IPS-18a (cell line): ENCODE data around the gene MREG.
"Not testable (repeated sequence)": the region's sequence is repeated elsewhere in the genome, so short reads cannot be mapped to it uniquely, and the experiment has no call there.

Experiments
- H3K27ac ChIP-seq: one replicate; pipeline ENCODE4 v1.5.1; 2013; ENCODE audit warnings: low read length
- H3K27me3 ChIP-seq: one replicate; pipeline ENCODE4 v1.6.1; 2013; ENCODE audit warnings: mild to moderate bottlenecking, low read length; ENCODE audit not compliant: control insufficient read depth, insufficient read depth
- H3K36me3 ChIP-seq: one replicate; pipeline ENCODE4 v1.6.1; 2013; ENCODE audit warnings: low read depth, low read length; ENCODE audit not compliant: control insufficient read depth
- H3K4me1 ChIP-seq: one replicate; pipeline ENCODE4 v1.6.1; 2013; ENCODE audit warnings: low read depth, low read length; ENCODE audit not compliant: control insufficient read depth
- H3K4me3 ChIP-seq: one replicate; pipeline ENCODE4 v1.5.1; 2013; ENCODE audit warnings: low read length
- H3K9ac ChIP-seq: one replicate; pipeline ENCODE4 v1.6.1; 2013; ENCODE audit warnings: mild to moderate bottlenecking, low read length, moderate library complexity
- H3K9me3 ChIP-seq: one replicate; pipeline ENCODE4 v1.6.1; 2013; ENCODE audit warnings: low read depth, low read length; ENCODE audit not compliant: control insufficient read depth

Gene MREG

GRCh38 chr2:215983581-215984351 lies 29.6 kb downstream of the MREG start:
- Histone ChIP-seq H3K4me3 (no peak overlapping the region), H3K4me1 (no peaks in the 10 kb centered on the region), H3K36me3 (no peaks in the 10 kb centered on the region), H3K9ac (no peak overlapping the region), H3K27ac (no peak overlapping the region), H3K27me3 (no peaks in the 10 kb centered on the region), H3K9me3 (no peaks in the 10 kb centered on the region)

- H3K4me1 ChIP-seq, result no peaks in the 10 kb centered on the region
- H3K27ac ChIP-seq, result no peak overlapping the region
- no peak overlapping the region for H3K9ac ChIP-seq
- H3K4me3 ChIP-seq, result no peak overlapping the region
- no peaks in the 10 kb centered on the region for H3K36me3 ChIP-seq
- no peaks in the 10 kb centered on the region for H3K27me3 ChIP-seq
- H3K9me3 ChIP-seq, result no peaks in the 10 kb centered on the region
These were observed 30.9 kb downstream of the MREG start for GRCh38 chr2:215982465-215982875.

GRCh38 chr2:215981115-215981514 lies 32.2 kb downstream of the MREG start:
- Histone ChIP-seq H3K27ac (no peak overlapping the region), H3K36me3 (no peaks in the 10 kb centered on the region), H3K9ac (no peak overlapping the region), H3K9me3 (no peaks in the 10 kb centered on the region), H3K4me3 (no peak overlapping the region), H3K4me1 (no peaks in the 10 kb centered on the region), H3K27me3 (no peaks in the 10 kb centered on the region)

- Histone ChIP-seq H3K36me3 (no peaks in the 10 kb centered on the region), H3K9ac (no peak overlapping the region), H3K4me1 (peaks cover 1% of the 10 kb centered on the region), H3K27me3 (no peaks in the 10 kb centered on the region), H3K9me3 (no peaks in the 10 kb centered on the region), H3K27ac (no peak overlapping the region), H3K4me3 (no peak overlapping the region)
These were observed 33.7 kb downstream of the MREG start for GRCh38 chr2:215979620-215980019.

- no peaks in the 10 kb centered on the region for H3K9me3 ChIP-seq
- no peaks in the 10 kb centered on the region for H3K27me3 ChIP-seq
- no peak overlapping the region for H3K4me3 ChIP-seq
- H3K27ac ChIP-seq, result no peak overlapping the region
- no peaks in the 10 kb centered on the region for H3K36me3 ChIP-seq
- no peak overlapping the region for H3K9ac ChIP-seq
- peaks cover 8% of the 10 kb centered on the region for H3K4me1 ChIP-seq
These were observed 38.5 kb downstream of the MREG start for GRCh38 chr2:215974700-215975429.

GRCh38 chr2:215973954-215974699 lies 39.2 kb downstream of the MREG start:
- Histone ChIP-seq H3K9me3 (no peaks in the 10 kb centered on the region), H3K9ac (no peak overlapping the region), H3K4me3 (no peak overlapping the region), H3K36me3 (no peaks in the 10 kb centered on the region), H3K4me1 (peaks cover 8% of the 10 kb centered on the region), H3K27ac (no peak overlapping the region), H3K27me3 (no peaks in the 10 kb centered on the region)

GRCh38 chr2:215973145-215973792 lies 40.1 kb downstream of the MREG start:
- Histone ChIP-seq H3K27me3 (no peaks in the 10 kb centered on the region), H3K9ac (no peak overlapping the region), H3K4me1 (peaks cover 8% of the 10 kb centered on the region), H3K9me3 (no peaks in the 10 kb centered on the region), H3K27ac (no peak overlapping the region), H3K36me3 (no peaks in the 10 kb centered on the region), H3K4me3 (no peak overlapping the region)

- Histone ChIP-seq H3K36me3 (no peaks in the 10 kb centered on the region), H3K27ac (no peak overlapping the region), H3K27me3 (no peaks in the 10 kb centered on the region), H3K4me1 (peaks cover 8% of the 10 kb centered on the region), H3K9ac (no peak overlapping the region), H3K9me3 (no peaks in the 10 kb centered on the region), H3K4me3 (no peak overlapping the region)
These were observed 41.7 kb downstream of the MREG start for GRCh38 chr2:215971671-215972070.

- H3K4me3 ChIP-seq, H3K9ac ChIP-seq, H3K27ac ChIP-seq, H3K9me3 ChIP-seq, H3K4me1 ChIP-seq, H3K36me3 ChIP-seq, H3K27me3 ChIP-seq: not testable (repeated sequence)
These were observed 42.5 kb downstream of the MREG start for GRCh38 chr2:215970894-215971293.

GRCh38 chr2:215970425-215970824 lies 42.9 kb downstream of the MREG start:
- H3K9me3 ChIP-seq, result no peaks in the 10 kb centered on the region
- no peaks in the 10 kb centered on the region for H3K36me3 ChIP-seq
- H3K27ac ChIP-seq, result no peak overlapping the region
- H3K27me3 ChIP-seq, result no peaks in the 10 kb centered on the region
- H3K4me1 ChIP-seq, result peaks cover 8% of the 10 kb centered on the region
- H3K9ac ChIP-seq, result no peak overlapping the region
- H3K4me3 ChIP-seq, result no peak overlapping the region

GRCh38 chr2:215969131-215969841 lies 44.1 kb downstream of the MREG start:
- Histone ChIP-seq H3K9ac (no peak overlapping the region), H3K4me3 (no peak overlapping the region), H3K9me3 (no peaks in the 10 kb centered on the region), H3K4me1 (peaks cover 4% of the 10 kb centered on the region), H3K27me3 (no peaks in the 10 kb centered on the region), H3K36me3 (no peaks in the 10 kb centered on the region), H3K27ac (no peak overlapping the region)
